Neural cell (in vitro differentiated cells): ENCODE data around the gene DOK5.

Experiments used
- CTCF ChIP-seq: fragments of 450-650 bp; IDR thresholded peaks from 2 replicates; pipeline ENCODE4 v1.5.1; 2014; ENCODE audit warnings: antibody characterized with exemption, mild to moderate bottlenecking, moderate library complexity; ENCODE audit not compliant: poor library complexity, severe bottlenecking
- EP300 ChIP-seq: fragments of 450-650 bp; conservative IDR thresholded peaks from 2 replicates; pipeline ENCODE4 v1.6.1; 2014; ENCODE audit warnings: antibody characterized with exemption, mild to moderate bottlenecking, moderate library complexity; ENCODE audit not compliant: poor library complexity, severe bottlenecking
- EZH2 ChIP-seq: fragments of 200-600, 300-800 bp; shearing (Covaris generic), sonication (generic); IDR thresholded peaks from 2 replicates; pipeline ENCODE4 v1.6.1; 2014; ENCODE audit warnings: antibody characterized with exemption, low read length, borderline replicate concordance, mild to moderate bottlenecking; ENCODE audit not compliant: insufficient read depth, poor library complexity, severe bottlenecking
- MXI1 ChIP-seq: fragments of 450-650 bp; conservative IDR thresholded peaks from 2 replicates; pipeline ENCODE4 v1.6.1; 2014; ENCODE audit warnings: antibody characterized with exemption, mild to moderate bottlenecking; ENCODE audit not compliant: poor library complexity, severe bottlenecking
- POLR2AphosphoS5 ChIP-seq: IDR thresholded peaks from 2 replicates; pipeline ENCODE4 v1.6.1; 2012
- RAD21 ChIP-seq: fragments of 450-650 bp; conservative IDR thresholded peaks from 2 replicates; pipeline ENCODE4 v1.6.1; 2014; ENCODE audit warnings: antibody characterized with exemption, mild to moderate bottlenecking, moderate library complexity
- REST ChIP-seq: IDR thresholded peaks from 2 replicates; pipeline ENCODE4 v1.6.1; 2012; ENCODE audit warnings: borderline replicate concordance
- SMC3 ChIP-seq: fragments of 450-650 bp; conservative IDR thresholded peaks from 2 replicates; pipeline ENCODE4 v1.6.1; 2014; ENCODE audit warnings: antibody characterized with exemption, mild to moderate bottlenecking, moderate library complexity; ENCODE audit not compliant: poor library complexity
- TAF1 ChIP-seq: IDR thresholded peaks from 2 replicates; pipeline ENCODE4 v1.6.1; 2012; ENCODE audit warnings: low read depth

- TF ChIP-seq TAF1 (no peak), CTCF (peak; percentile 83), SMC3 (peak; percentile 89), REST (no peak), POLR2AphosphoS5 (no peak), RAD21 (peak; percentile 85), EZH2 (no peak), EP300 (no peak), MXI1 (no peak)
These were observed 205.7 kb downstream of the DOK5 start for GRCh38 chr20:54680872-54681619.
